HepG2 (cell line): ENCODE measurements around the gene COL27A1. TPM values are rescaled to one million over a fixed set of nuclear protein-coding genes. Genes with fewer than 3 reads are reported as not detected.

ENCODE experiments used
- ATAC-seq: fragments of 200-7000 bp; cut with Tn5 transposase; 3 replicates; pipeline ENCODE4 v1.9.1; 2020; ENCODE audit warnings: mild to moderate bottlenecking, moderate library complexity
- BruUV-seq: library from RNA; stranded (reverse); fragments of 400-500 nt; replicated peaks from 2 replicates; lab custom pipeline; 2021; lab: Mats Ljungman, UMichigan
- CTCF ChIA-PET: fragments of 300-600 bp; formaldehyde crosslinking; extraction: SDS; loops from one replicate; lab custom pipeline; 2021; ENCODE audit warnings: low total read pairs, inconsistent platforms, low intra/inter-chr PET ratio; lab: Yijun Ruan, JAX
- POLR2A ChIA-PET: fragments of 350-600 bp; sonication (Branson Sonifier 250); formaldehyde crosslinking; loops from one replicate; lab custom pipeline; 2020; ENCODE audit warnings: antibody characterized with exemption, inconsistent platforms; lab: Yijun Ruan, JAX
- DNase-seq: peaks from one replicate; pipeline ENCODE4 v3.0.0-alpha.2; 2015; ENCODE audit warnings: low spot score
- FAIRE-seq: peaks from 3 replicates; lab custom pipeline; 2011; peaks lifted over from hg19 to GRCh38; lab: Jason Lieb, UNC
- H2AFZ ChIP-seq: one replicate; pipeline ENCODE4 v1.6.1; 2011; ENCODE audit warnings: low read length, inconsistent platforms
- H3K27ac ChIP-seq: fragments of 300-600 bp; 3 replicates; pipeline ENCODE4 v1.8.0; 2011; ENCODE audit warnings: mixed run types, mild to moderate bottlenecking, mixed read lengths, low read length, inconsistent platforms; ENCODE audit not compliant: insufficient read depth; ENCODE audit errors: extremely low read length
- H3K27me3 ChIP-seq, 2 experiments: fragments of 200-600 bp in 1 of 2; 2 replicates in 1 of 2; 3 replicates in 1 of 2; pipeline versions ENCODE4 v1.6.0 to v1.8.0; 2011; ENCODE audit warnings: low read length in 2 of 2, mild to moderate bottlenecking in 2 of 2, moderate library complexity in 2 of 2, inconsistent platforms in 1 of 2; ENCODE audit not compliant: insufficient read depth in 2 of 2, control insufficient read depth in 1 of 2
- H3K36me3 ChIP-seq, 2 experiments: fragments of 200-600 bp in 1 of 2; replicated peaks in 1 of 2; 2 replicates in 1 of 2; 3 replicates in 1 of 2; pipeline versions ENCODE4 v1.5.1 to v1.8.0; 2011; ENCODE audit warnings: low read length in 2 of 2, inconsistent platforms in 1 of 2; ENCODE audit not compliant: insufficient read depth in 2 of 2, control insufficient read depth in 1 of 2
- H3K4me1 ChIP-seq: 2 replicates; pipeline ENCODE4 v1.5.1; 2012; ENCODE audit warnings: low read length, inconsistent platforms; ENCODE audit not compliant: insufficient read depth
- H3K4me2 ChIP-seq: 2 replicates; pipeline ENCODE4 v1.6.0; 2011; ENCODE audit warnings: low read depth, low read length, inconsistent platforms
- H3K4me3 ChIP-seq, 3 experiments: fragments of 200-600 bp in 1 of 3; sonication (generic), shearing (Covaris generic) in 1 of 3; replicated peaks in 1 of 3; 2 replicates each; pipeline ENCODE4 v1.5.1; 2011 to 2016; ENCODE audit warnings: low read length in 3 of 3, inconsistent platforms in 2 of 3, low read depth in 2 of 3, mild to moderate bottlenecking in 2 of 3, control low read depth in 1 of 3, mixed read lengths in 1 of 3; ENCODE audit not compliant: insufficient read depth in 1 of 3
- H3K79me2 ChIP-seq: one replicate; pipeline ENCODE4 v1.6.1; 2011; ENCODE audit warnings: low read length, inconsistent platforms; ENCODE audit not compliant: insufficient read depth
- H3K9ac ChIP-seq: 2 replicates; pipeline ENCODE4 v1.6.0; 2011; ENCODE audit warnings: mild to moderate bottlenecking, low read depth, low read length, inconsistent platforms; ENCODE audit not compliant: insufficient read depth
- H3K9me3 ChIP-seq: 2 replicates; pipeline ENCODE4 v1.5.1; 2012; ENCODE audit warnings: mild to moderate bottlenecking, low read length
- H4K20me1 ChIP-seq: 2 replicates; pipeline ENCODE4 v1.6.0; 2011; ENCODE audit warnings: inconsistent platforms, mild to moderate bottlenecking, low read length, moderate library complexity; ENCODE audit not compliant: insufficient read depth
- CHD4 ChIP-seq: fragments of 200-600 bp; sonication (generic); IDR thresholded peaks from 2 replicates; pipeline ENCODE4 v1.7.0; 2017; ENCODE audit warnings: mild to moderate bottlenecking, low read length, borderline replicate concordance
- HMGA1 ChIP-seq: sonication (generic); formaldehyde crosslinking; conservative IDR thresholded peaks from 2 replicates; pipeline ENCODE4 v1.4.0; 2020; ENCODE audit warnings: missing genetic modification reagents
- MAFK ChIP-seq, 2 experiments: IDR thresholded peaks in 1 of 2; conservative IDR thresholded peaks in 1 of 2; 2 replicates each; pipeline ENCODE4 v1.6.1; 2011; ENCODE audit warnings: improper control_type of control experiment in 2 of 2, low read length in 2 of 2
- PHF8 ChIP-seq: sonication (generic); formaldehyde crosslinking; IDR thresholded peaks from 2 replicates; pipeline ENCODE4 v1.5.0; 2020; ENCODE audit warnings: missing genetic modification reagents
- ZC3H13 ChIP-seq: sonication (generic); formaldehyde crosslinking; IDR thresholded peaks from 2 replicates; pipeline ENCODE4 v1.8.1; 2023; ENCODE audit warnings: mild to moderate bottlenecking, missing genetic modification reagents, moderate library complexity
- ZNF354B ChIP-seq: sonication (generic); formaldehyde crosslinking; IDR thresholded peaks from 2 replicates; pipeline ENCODE4 v1.8.0; 2022; ENCODE audit warnings: mild to moderate bottlenecking, missing genetic modification reagents
- ZNF629 ChIP-seq: sonication (generic); formaldehyde crosslinking; conservative IDR thresholded peaks from 2 replicates; pipeline ENCODE4 v1.5.0; 2020; ENCODE audit warnings: missing genetic modification reagents
- ZSCAN25 ChIP-seq: sonication (generic); formaldehyde crosslinking; IDR thresholded peaks from 2 replicates; pipeline ENCODE4 v1.8.0; 2022; ENCODE audit warnings: mild to moderate bottlenecking, missing genetic modification reagents
- WGBS: methylation state at CpG from one replicate; pipeline ENCODE4 v1.1.6; 2017; ENCODE audit warnings: low lambda C conversion rate; 5-methylcytosine and 5-hydroxymethylcytosine counted together
- in situ Hi-C: cut with HindIII; loops from 2 replicates; pipeline ENCODE4 v1.10.0; 2017; ENCODE audit warnings: low pct_unique_long_range_greater_than_20kb; ENCODE audit not compliant: extremely low pct_ligation_motif_present
- intact Hi-C: fragments of 100-400 bp; cut with micrococcal nuclease; formaldehyde crosslinking; loops from one replicate; pipeline ENCODE4 v1.10.0; 2022; ENCODE audit not compliant: unreplicated experiment
- polyA plus RNA-seq, 8 experiments: library from polyadenylated mRNA; depleted of rRNA in 3 of 8; stranded (reverse) in 7 of 8; unstranded in 1 of 8; fragments of >200 nt; fragmentation: Illumina TruSeq in 4 of 8; extraction: Trizol in 4 of 8; gene quantifications; 2 replicates each; pipeline versions ENCODE4 v1.2.1 to v1.2.3, GENCODE V29; 2011 to 2016; ENCODE audit warnings: low read depth in 4 of 8, missing spikeins in 1 of 8, mixed read lengths in 1 of 8; ENCODE audit not compliant: insufficient read depth in 1 of 8
- total RNA-seq, 5 experiments: library from RNA; depleted of rRNA; stranded (reverse); fragments of >200 nt; fragmentation: Illumina TruSeq; extraction: Trizol; gene quantifications; 2 replicates each; pipeline ENCODE4 v1.2.3, GENCODE V29; 2016; ENCODE audit warnings: low read depth in 1 of 5
- TF ChIP-seq, protein P1 (sequence below): sonication (generic); formaldehyde crosslinking; IDR thresholded peaks from 2 replicates; pipeline ENCODE4 v1.8.0; 2022; ENCODE audit warnings: mild to moderate bottlenecking, missing genetic modification reagents
- TF ChIP-seq, protein P2 (sequence below): sonication (generic); formaldehyde crosslinking; IDR thresholded peaks from 2 replicates; pipeline ENCODE4 v1.5.0; 2020; ENCODE audit warnings: mild to moderate bottlenecking, missing genetic modification reagents
- TF ChIP-seq, protein P3 (sequence below): IDR thresholded peaks from 2 replicates; pipeline ENCODE4 v1.4.0; 2020; ENCODE audit warnings: mild to moderate bottlenecking, missing genetic modification reagents
- TF ChIP-seq, protein P4 (sequence below): sonication (generic); IDR thresholded peaks from 2 replicates; pipeline ENCODE4 v1.6.1; 2016; ENCODE audit warnings: low read depth, borderline replicate concordance

COL27A1 gene
- total and polyA plus RNA-seq, 2 of the 13 experiments (the other 11 are each of a cell fraction or from before 2014, with no cell fraction given): 71.3 to 89.1 TPM

DNA sequence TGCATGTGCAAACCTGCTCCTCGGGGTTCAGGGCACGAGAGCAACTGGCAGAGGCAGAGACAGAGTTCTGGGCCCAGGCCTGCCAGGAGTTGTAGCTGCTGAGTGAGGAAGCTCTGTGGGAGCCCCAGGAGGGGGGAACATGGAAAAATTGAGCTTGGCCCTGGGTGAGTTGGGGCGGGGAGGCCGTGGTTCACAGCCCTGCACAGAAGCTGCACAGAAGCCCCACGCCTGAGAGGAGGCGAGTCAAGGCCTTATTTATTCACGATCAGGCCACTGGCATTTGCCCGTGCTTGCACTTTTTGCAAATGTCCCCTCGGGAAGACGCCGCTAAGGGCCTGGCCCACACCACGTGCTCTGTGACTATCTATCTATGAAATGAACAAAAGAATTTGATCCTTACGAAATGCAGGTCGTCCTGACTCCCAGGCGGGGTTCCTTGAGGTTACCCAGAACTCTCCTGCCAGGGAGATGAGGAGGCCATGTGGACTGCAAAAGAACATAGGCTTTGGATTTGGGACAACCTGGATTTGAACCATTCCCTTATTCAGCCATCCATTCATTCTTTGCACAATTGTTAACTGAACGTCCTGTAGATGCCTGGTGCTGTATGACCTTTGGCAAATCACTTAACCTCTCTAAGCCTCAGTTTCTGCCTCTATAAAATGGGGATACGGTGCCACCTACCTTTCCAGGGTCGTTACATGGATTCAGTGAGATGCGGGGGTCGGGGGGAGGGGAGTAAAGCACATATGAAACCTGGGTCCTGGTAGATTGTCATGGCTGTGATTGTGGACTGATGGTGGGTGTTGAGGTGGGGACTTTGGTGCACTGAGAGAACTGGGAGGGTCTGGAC, 17.9 kb downstream of the COL27A1 start:
- H3K4me1 ChIP-seq: peaks cover 67% of the 10 kb centered on the region
- intact Hi-C loops: loop anchor here (5.0 kb wide), 1 partner anchor 66 kb away; no protein-coding TSS in a partner anchor
- FAIRE-seq: peak; percentile 50
- peak overlapping the region; percentile 98 for H3K27ac ChIP-seq
- POLR2A ChIA-PET: interaction anchor here (1.0 to 10.0 kb wide), 5 partner anchors 15 to 90 kb away, joined by 3 to 252 read pairs (median 17); partner anchors contain the start of gene COL27A1
- CTCF ChIA-PET: no interaction called here
- ATAC-seq: no peak
- no peaks in the 10 kb centered on the region for H3K9me3 ChIP-seq
- no peaks in the 10 kb centered on the region for H4K20me1 ChIP-seq
- in situ Hi-C loops: no loop called here
- 73% methylated on average over 19 of the region's 20 CpGs for WGBS
- H3K9ac ChIP-seq: peak overlapping the region; percentile 85; the same call in 1 of the 2 replicates
- peaks cover 19 to 49% of the 10 kb centered on the region in 2 experiments for H3K36me3 ChIP-seq
- no peak overlapping the region for H3K4me3 ChIP-seq
- no TSS peak for BruUV-seq
- DNase-seq: peak; percentile 26
- peaks cover 25% of the 10 kb centered on the region for H3K79me2 ChIP-seq
- H2AFZ ChIP-seq: no peak overlapping the region
- no peaks in the 10 kb centered on the region for H3K27me3 ChIP-seq
- H3K4me2 ChIP-seq: 0 out of 2 replicates have a peak overlapping the region, but pooled peaks have one; percentile 8
- 0 out of 2 replicates have a peak, but pooled peaks have one; percentile 32 for TF ChIP-seq PHF8
- TF ChIP-seq ZC3H13 (CRISPR knock-in tag): no peak
- no peak for TF ChIP-seq ZNF354B (CRISPR knock-in tag)
- TF ChIP-seq CHD4: peak; percentile 59; the same call in 1 of the 2 replicates
- TF ChIP-seq ZNF629 (CRISPR knock-in tag): peak; percentile 95
- no peak for TF ChIP-seq HMGA1 (CRISPR knock-in tag)
- TF ChIP-seq, protein P1, sequence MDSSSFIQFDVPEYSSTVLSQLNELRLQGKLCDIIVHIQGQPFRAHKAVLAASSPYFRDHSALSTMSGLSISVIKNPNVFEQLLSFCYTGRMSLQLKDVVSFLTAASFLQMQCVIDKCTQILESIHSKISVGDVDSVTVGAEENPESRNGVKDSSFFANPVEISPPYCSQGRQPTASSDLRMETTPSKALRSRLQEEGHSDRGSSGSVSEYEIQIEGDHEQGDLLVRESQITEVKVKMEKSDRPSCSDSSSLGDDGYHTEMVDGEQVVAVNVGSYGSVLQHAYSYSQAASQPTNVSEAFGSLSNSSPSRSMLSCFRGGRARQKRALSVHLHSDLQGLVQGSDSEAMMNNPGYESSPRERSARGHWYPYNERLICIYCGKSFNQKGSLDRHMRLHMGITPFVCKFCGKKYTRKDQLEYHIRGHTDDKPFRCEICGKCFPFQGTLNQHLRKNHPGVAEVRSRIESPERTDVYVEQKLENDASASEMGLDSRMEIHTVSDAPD (CRISPR knock-in tag): no peak
- TF ChIP-seq, protein P2, sequence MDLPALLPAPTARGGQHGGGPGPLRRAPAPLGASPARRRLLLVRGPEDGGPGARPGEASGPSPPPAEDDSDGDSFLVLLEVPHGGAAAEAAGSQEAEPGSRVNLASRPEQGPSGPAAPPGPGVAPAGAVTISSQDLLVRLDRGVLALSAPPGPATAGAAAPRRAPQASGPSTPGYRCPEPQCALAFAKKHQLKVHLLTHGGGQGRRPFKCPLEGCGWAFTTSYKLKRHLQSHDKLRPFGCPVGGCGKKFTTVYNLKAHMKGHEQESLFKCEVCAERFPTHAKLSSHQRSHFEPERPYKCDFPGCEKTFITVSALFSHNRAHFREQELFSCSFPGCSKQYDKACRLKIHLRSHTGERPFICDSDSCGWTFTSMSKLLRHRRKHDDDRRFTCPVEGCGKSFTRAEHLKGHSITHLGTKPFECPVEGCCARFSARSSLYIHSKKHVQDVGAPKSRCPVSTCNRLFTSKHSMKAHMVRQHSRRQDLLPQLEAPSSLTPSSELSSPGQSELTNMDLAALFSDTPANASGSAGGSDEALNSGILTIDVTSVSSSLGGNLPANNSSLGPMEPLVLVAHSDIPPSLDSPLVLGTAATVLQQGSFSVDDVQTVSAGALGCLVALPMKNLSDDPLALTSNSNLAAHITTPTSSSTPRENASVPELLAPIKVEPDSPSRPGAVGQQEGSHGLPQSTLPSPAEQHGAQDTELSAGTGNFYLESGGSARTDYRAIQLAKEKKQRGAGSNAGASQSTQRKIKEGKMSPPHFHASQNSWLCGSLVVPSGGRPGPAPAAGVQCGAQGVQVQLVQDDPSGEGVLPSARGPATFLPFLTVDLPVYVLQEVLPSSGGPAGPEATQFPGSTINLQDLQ (CRISPR knock-in tag): 0 out of 2 replicates have a peak, but pooled peaks have one; percentile 32
- TF ChIP-seq, protein P3, sequence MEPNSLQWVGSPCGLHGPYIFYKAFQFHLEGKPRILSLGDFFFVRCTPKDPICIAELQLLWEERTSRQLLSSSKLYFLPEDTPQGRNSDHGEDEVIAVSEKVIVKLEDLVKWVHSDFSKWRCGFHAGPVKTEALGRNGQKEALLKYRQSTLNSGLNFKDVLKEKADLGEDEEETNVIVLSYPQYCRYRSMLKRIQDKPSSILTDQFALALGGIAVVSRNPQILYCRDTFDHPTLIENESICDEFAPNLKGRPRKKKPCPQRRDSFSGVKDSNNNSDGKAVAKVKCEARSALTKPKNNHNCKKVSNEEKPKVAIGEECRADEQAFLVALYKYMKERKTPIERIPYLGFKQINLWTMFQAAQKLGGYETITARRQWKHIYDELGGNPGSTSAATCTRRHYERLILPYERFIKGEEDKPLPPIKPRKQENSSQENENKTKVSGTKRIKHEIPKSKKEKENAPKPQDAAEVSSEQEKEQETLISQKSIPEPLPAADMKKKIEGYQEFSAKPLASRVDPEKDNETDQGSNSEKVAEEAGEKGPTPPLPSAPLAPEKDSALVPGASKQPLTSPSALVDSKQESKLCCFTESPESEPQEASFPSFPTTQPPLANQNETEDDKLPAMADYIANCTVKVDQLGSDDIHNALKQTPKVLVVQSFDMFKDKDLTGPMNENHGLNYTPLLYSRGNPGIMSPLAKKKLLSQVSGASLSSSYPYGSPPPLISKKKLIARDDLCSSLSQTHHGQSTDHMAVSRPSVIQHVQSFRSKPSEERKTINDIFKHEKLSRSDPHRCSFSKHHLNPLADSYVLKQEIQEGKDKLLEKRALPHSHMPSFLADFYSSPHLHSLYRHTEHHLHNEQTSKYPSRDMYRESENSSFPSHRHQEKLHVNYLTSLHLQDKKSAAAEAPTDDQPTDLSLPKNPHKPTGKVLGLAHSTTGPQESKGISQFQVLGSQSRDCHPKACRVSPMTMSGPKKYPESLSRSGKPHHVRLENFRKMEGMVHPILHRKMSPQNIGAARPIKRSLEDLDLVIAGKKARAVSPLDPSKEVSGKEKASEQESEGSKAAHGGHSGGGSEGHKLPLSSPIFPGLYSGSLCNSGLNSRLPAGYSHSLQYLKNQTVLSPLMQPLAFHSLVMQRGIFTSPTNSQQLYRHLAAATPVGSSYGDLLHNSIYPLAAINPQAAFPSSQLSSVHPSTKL: no peak
- TF ChIP-seq MAFK (conservative IDR thresholded peaks at IDR 0.05 in 1 of 2, IDR thresholded peaks at IDR 0.05 in 1 of 2; ENCODE audit: low read length in 2 of 2): 0 out of 4 replicates have a peak, but pooled peaks of 1 of the 2 experiments have one; percentile 14
- TF ChIP-seq ZSCAN25: no peak
- TF ChIP-seq, protein P4, sequence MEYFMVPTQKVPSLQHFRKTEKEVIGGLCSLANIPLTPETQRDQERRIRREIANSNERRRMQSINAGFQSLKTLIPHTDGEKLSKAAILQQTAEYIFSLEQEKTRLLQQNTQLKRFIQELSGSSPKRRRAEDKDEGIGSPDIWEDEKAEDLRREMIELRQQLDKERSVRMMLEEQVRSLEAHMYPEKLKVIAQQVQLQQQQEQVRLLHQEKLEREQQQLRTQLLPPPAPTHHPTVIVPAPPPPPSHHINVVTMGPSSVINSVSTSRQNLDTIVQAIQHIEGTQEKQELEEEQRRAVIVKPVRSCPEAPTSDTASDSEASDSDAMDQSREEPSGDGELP: no peak
